Measurements from ENCODE around the gene TTC19. TPM values are rescaled to one million over a fixed set of nuclear protein-coding genes. Genes with fewer than 3 reads are reported as not detected.
A peak's percentile ranks its signal among the peaks of the same experiment; 100 is the strongest.

TTC19 gene
- total RNA-seq, 3 donors from 2014 or later (not counting 1 experiment from before 2014, with no cell fraction given) = 40.1 to 42.3 (median 40.2) TPM

DNA sequence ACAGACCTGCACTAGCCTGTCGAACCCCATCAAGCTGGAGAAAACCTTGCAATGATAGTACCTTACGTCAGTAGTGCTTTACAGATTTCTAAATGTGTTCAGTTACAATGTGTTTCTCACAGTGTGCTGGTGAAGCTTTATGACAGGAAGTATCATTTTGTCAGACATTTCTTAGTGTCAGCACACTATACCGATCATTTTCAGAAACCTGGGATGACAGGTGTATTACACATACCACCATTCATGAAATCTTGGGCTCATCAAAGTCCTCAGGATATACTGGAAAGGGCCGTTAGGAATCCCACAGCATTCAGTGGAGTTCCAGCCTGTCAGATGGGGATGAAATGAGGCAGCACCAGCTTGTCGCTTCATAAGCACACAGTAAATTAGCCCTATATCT, 27.3 kb downstream of the TTC19 start:
- TF ChIP-seq, protein P1, sequence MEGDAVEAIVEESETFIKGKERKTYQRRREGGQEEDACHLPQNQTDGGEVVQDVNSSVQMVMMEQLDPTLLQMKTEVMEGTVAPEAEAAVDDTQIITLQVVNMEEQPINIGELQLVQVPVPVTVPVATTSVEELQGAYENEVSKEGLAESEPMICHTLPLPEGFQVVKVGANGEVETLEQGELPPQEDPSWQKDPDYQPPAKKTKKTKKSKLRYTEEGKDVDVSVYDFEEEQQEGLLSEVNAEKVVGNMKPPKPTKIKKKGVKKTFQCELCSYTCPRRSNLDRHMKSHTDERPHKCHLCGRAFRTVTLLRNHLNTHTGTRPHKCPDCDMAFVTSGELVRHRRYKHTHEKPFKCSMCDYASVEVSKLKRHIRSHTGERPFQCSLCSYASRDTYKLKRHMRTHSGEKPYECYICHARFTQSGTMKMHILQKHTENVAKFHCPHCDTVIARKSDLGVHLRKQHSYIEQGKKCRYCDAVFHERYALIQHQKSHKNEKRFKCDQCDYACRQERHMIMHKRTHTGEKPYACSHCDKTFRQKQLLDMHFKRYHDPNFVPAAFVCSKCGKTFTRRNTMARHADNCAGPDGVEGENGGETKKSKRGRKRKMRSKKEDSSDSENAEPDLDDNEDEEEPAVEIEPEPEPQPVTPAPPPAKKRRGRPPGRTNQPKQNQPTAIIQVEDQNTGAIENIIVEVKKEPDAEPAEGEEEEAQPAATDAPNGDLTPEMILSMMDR (IDR thresholded peaks at IDR 0.05) = no peak
- peak overlapping the region; percentile 56 to 77 for H3K27ac Mint-ChIP-seq
- no peaks in the 10 kb centered on the region for H3K27me3 Mint-ChIP-seq (ENCODE audit: low read depth in 2 of 2)
- H3K4me1 Mint-ChIP-seq = peaks cover 0 to 5% of the 10 kb centered on the region in 2 donors
- Histone ChIP-seq H3K27ac (ENCODE audit: low read length) (no peak overlapping the region), H3K9me3 (ENCODE audit: control insufficient read depth, insufficient read depth, low read length) (no peaks in the 10 kb centered on the region), H3K4me1 (ENCODE audit: control insufficient read depth, insufficient read depth, low read length) (no peaks in the 10 kb centered on the region), H3K4me3 (ENCODE audit: low read length) (no peak overlapping the region), H3K27me3 (ENCODE audit: control insufficient read depth, insufficient read depth, low read length) (no peaks in the 10 kb centered on the region), H3K36me3 (ENCODE audit: control insufficient read depth, insufficient read depth, low read length) (peaks cover 86% of the 10 kb centered on the region)
- DNase-seq = no peak
- no peaks in the 10 kb centered on the region for H3K9me3 Mint-ChIP-seq
- peaks cover 15% of the 10 kb centered on the region for H3K36me3 Mint-ChIP-seq
- intact Hi-C loops (cut with micrococcal nuclease) = no loop called here
- no peak overlapping the region for H3K4me3 Mint-ChIP-seq
- WGBS (ENCODE audit: insufficient coverage) = 97% methylated on average over 5 of the region's 5 CpGs
- ATAC-seq = no peak

DNA sequence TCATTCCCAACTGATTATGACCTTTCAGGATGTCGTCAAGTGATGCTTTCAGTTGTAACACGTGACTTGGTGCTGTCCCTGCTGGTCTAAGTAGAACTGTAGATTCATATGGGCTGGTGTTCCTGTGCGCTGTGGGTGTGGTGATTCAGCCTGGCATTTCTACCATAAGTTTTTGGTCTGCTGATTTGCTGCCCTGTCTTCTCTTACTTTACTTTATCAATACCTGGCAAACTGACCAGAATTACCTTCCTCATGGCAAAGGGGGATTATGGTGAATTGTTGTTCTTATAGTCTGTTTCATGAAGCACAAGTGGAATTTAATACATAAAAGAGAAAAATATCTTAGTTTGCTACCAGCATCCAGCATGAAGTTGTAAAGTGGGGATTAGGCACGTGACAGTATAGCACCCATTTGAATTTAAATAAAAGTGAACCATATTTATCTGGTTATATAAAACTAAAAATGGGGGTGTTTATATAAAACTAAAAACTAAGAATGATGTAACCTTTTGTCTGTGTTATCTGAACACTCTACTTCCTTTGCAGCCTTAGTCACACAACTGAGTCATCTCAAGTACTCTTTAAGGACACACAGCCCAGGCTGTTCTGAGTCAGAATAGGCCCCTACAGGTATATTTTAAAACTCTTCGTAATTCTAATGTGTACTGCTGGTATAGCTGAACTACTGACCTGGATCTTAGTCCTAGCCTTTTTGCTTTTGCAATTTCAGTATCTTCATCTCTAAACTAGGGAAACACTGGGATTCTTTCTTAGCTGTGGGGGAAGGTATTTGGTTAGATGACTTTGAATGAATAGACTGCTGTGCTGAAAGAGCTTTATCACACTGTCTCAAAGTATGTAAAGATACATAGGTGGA, 28.3 kb downstream of the TTC19 start:
- no peaks in the 10 kb centered on the region for H3K9me3 Mint-ChIP-seq
- peak overlapping the region; percentile 56 to 57 for H3K27ac Mint-ChIP-seq
- intact Hi-C loops (cut with micrococcal nuclease) = no loop called here
- H3K4me1 Mint-ChIP-seq = peaks cover 0 to 11% of the 10 kb centered on the region in 2 donors
- WGBS (ENCODE audit: insufficient coverage) = 51% methylated on average over 3 of the region's 5 CpGs
- peaks cover 15% of the 10 kb centered on the region for H3K36me3 Mint-ChIP-seq
- DNase-seq (peak in 1 of 2 donors; percentile 26), ATAC-seq (peak in 2 of 3 donors; percentile 63 to 75)
- no peaks in the 10 kb centered on the region for H3K27me3 Mint-ChIP-seq (ENCODE audit: low read depth in 2 of 2)
- Histone ChIP-seq H3K27me3 (ENCODE audit: control insufficient read depth, insufficient read depth, low read length) (no peaks in the 10 kb centered on the region), H3K4me3 (ENCODE audit: low read length) (no peak overlapping the region), H3K27ac (ENCODE audit: low read length) (no peak overlapping the region), H3K9me3 (ENCODE audit: control insufficient read depth, insufficient read depth, low read length) (no peaks in the 10 kb centered on the region), H3K36me3 (ENCODE audit: control insufficient read depth, insufficient read depth, low read length) (peaks cover 91% of the 10 kb centered on the region), H3K4me1 (ENCODE audit: control insufficient read depth, insufficient read depth, low read length) (no peaks in the 10 kb centered on the region)
- TF ChIP-seq, protein P1 (IDR thresholded peaks at IDR 0.05) = no peak
- no peak overlapping the region for H3K4me3 Mint-ChIP-seq

DNA sequence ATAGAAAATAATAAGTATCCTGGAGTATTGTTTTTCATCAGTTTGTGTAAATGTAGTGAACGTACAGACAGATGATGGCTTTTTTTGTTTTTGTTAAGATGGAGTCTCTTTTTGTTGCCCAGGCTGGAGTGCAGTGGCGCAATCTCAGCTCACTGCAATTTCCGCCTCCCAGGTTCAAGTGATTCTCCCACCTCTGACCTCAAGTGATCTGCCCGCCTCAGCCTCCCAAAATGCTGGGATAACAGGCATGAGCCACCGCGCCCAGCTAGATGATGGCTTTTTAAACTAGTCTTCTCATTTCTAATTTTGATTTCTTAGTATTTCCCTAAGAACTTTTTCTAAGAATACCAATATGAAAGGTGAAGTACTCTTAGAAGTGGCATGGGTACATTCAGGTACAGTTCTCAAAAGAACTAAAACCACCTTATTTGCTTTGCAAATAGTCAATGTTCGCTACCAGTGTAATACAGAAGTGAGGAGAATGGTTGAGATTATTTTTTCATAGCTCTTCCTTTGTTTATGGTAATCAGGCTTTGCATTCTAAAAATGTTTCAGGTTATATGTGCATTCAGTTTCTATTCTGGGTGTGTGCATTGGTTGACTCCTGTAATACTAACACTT, 34.2 kb downstream of the TTC19 start:
- peaks cover 0 to 12% of the 10 kb centered on the region in 2 donors for H3K4me1 Mint-ChIP-seq
- no peak for ATAC-seq
- H3K4me3 Mint-ChIP-seq = no peak overlapping the region
- 92% methylated on average over 7 of the region's 7 CpGs for WGBS (ENCODE audit: insufficient coverage)
- no peak overlapping the region for H3K27ac ChIP-seq (ENCODE audit: low read length)
- no peaks in the 10 kb centered on the region for H3K9me3 Mint-ChIP-seq
- H3K36me3 ChIP-seq (ENCODE audit: control insufficient read depth, insufficient read depth, low read length) = peaks cover 77% of the 10 kb centered on the region
- no peaks in the 10 kb centered on the region for H3K27me3 ChIP-seq (ENCODE audit: control insufficient read depth, insufficient read depth, low read length)
- H3K4me3 ChIP-seq (ENCODE audit: low read length) = no peak overlapping the region
- H3K36me3 Mint-ChIP-seq = peaks cover 8% of the 10 kb centered on the region
- no peaks in the 10 kb centered on the region for H3K4me1 ChIP-seq (ENCODE audit: control insufficient read depth, insufficient read depth, low read length)
- intact Hi-C loops (cut with micrococcal nuclease) = no loop called here
- no peak for DNase-seq
- no peaks in the 10 kb centered on the region for H3K27me3 Mint-ChIP-seq (ENCODE audit: low read depth in 2 of 2)
- H3K9me3 ChIP-seq (ENCODE audit: control insufficient read depth, insufficient read depth, low read length) = no peaks in the 10 kb centered on the region
- TF ChIP-seq, protein P1 (IDR thresholded peaks at IDR 0.05) = no peak
- H3K27ac Mint-ChIP-seq = peak overlapping the region in 1 of 2 donors; percentile 16
